CD14-positive monocyte (primary cell): ENCODE measurements around the gene FAF1. TPM values are rescaled to one million over a fixed set of nuclear protein-coding genes. Genes with fewer than 3 reads are reported as not detected.

Experiments used
- DNase-seq, 3 donors: peaks; one replicate each; pipeline ENCODE4 v3.0.0-alpha.2; 2011 to 2022
- H2AFZ ChIP-seq: 2 replicates; pipeline ENCODE4 v1.6.0; 2012; ENCODE audit warnings: mild to moderate bottlenecking, low read depth, low read length, inconsistent platforms; ENCODE audit not compliant: insufficient read depth, poor library complexity, severe bottlenecking
- H3K27ac ChIP-seq, 2 donors: 1 replicate in 1 of 2; 2 replicates in 1 of 2; pipeline ENCODE4 v1.5.1; 2012 to 2013; ENCODE audit warnings: low read length in 2 of 2, control low read depth in 1 of 2, inconsistent platforms in 1 of 2, low read depth in 1 of 2, mild to moderate bottlenecking in 1 of 2
- H3K27me3 ChIP-seq, 2 donors: one replicate each; pipeline versions ENCODE4 v1.6.0 to v1.6.1; 2011 to 2013; ENCODE audit warnings: low read length in 2 of 2; ENCODE audit not compliant: control insufficient read depth in 2 of 2, insufficient read depth in 2 of 2
- H3K36me3 ChIP-seq, 2 donors: replicated peaks in 1 of 2; 1 replicate in 1 of 2; 2 replicates in 1 of 2; pipeline versions ENCODE4 v1.5.1 to v1.6.1; 2012 to 2013; ENCODE audit warnings: low read length in 2 of 2, control low read depth in 1 of 2, inconsistent platforms in 1 of 2, mild to moderate bottlenecking in 1 of 2; ENCODE audit not compliant: insufficient read depth in 2 of 2, control insufficient read depth in 1 of 2
- H3K4me1 ChIP-seq, 2 donors: 1 replicate in 1 of 2; 2 replicates in 1 of 2; pipeline versions ENCODE4 v1.5.1 to v1.6.1; 2012 to 2013; ENCODE audit warnings: low read length in 2 of 2, control low read depth in 1 of 2, inconsistent platforms in 1 of 2, mild to moderate bottlenecking in 1 of 2, moderate library complexity in 1 of 2; ENCODE audit not compliant: insufficient read depth in 2 of 2, control insufficient read depth in 1 of 2
- H3K4me2 ChIP-seq: replicated peaks from 2 replicates; pipeline ENCODE3; 2012; ENCODE audit warnings: low read length, moderate library complexity, mild to moderate bottlenecking; ENCODE audit not compliant: poor library complexity, severe bottlenecking; ENCODE audit errors: extremely low read depth
- H3K4me3 ChIP-seq, 3 experiments: fragments of 200-600 bp in 1 of 3; sonication (generic) in 1 of 3; replicated peaks in 1 of 3; 1 replicate in 2 of 3; 2 replicates in 1 of 3; pipeline ENCODE4 v1.5.1; 2011 to 2013; ENCODE audit warnings: low read length in 3 of 3, mild to moderate bottlenecking in 3 of 3, control low read depth in 2 of 3, low read depth in 2 of 3, inconsistent platforms in 1 of 3, moderate library complexity in 1 of 3
- H3K79me2 ChIP-seq: 2 replicates; pipeline ENCODE4 v1.6.0; 2012; ENCODE audit warnings: mild to moderate bottlenecking, control low read depth, inconsistent platforms, low read length, moderate library complexity; ENCODE audit not compliant: insufficient read depth
- H3K9ac ChIP-seq: 2 replicates; pipeline ENCODE4 v1.6.0; 2017; ENCODE audit warnings: low read length, mild to moderate bottlenecking; ENCODE audit not compliant: insufficient read depth, poor library complexity, severe bottlenecking
- H3K9me3 ChIP-seq, 2 donors: replicated peaks in 1 of 2; 1 replicate in 1 of 2; 2 replicates in 1 of 2; pipeline versions ENCODE4 v1.5.1 to v1.6.1; 2012 to 2013; ENCODE audit warnings: low read length in 2 of 2, control low read depth in 1 of 2; ENCODE audit not compliant: control insufficient read depth in 1 of 2, insufficient read depth in 1 of 2
- H4K20me1 ChIP-seq: 2 replicates; pipeline ENCODE4 v1.6.0; 2012; ENCODE audit warnings: mild to moderate bottlenecking, low read length, control low read depth, moderate library complexity; ENCODE audit not compliant: insufficient read depth
- H3K27ac Mint-ChIP-seq, 7 donors: one replicate each; pipeline ENCODE4 v1.8.0; 2020; ENCODE audit warnings: mild to moderate bottlenecking in 7 of 7, mixed read lengths in 7 of 7, moderate library complexity in 6 of 7, inconsistent platforms in 2 of 7
- H3K27me3 Mint-ChIP-seq, 3 donors: one replicate each; pipeline ENCODE4 v1.8.0; 2021 to 2022; ENCODE audit warnings: low read depth in 3 of 3, mild to moderate bottlenecking in 3 of 3, mixed read lengths in 3 of 3, moderate library complexity in 3 of 3, inconsistent platforms in 1 of 3
- H3K36me3 Mint-ChIP-seq, 2 donors: one replicate each; pipeline ENCODE4 v1.8.0; 2020; ENCODE audit warnings: mixed read lengths in 2 of 2, inconsistent platforms in 1 of 2, mild to moderate bottlenecking in 1 of 2
- H3K4me1 Mint-ChIP-seq: one replicate; pipeline ENCODE4 v1.8.0; 2020; ENCODE audit warnings: mild to moderate bottlenecking, mixed read lengths
- H3K4me3 Mint-ChIP-seq, 2 donors: one replicate each; pipeline ENCODE4 v1.8.0; 2020; ENCODE audit warnings: mild to moderate bottlenecking in 2 of 2, mixed read lengths in 2 of 2, moderate library complexity in 1 of 2
- H3K9me3 Mint-ChIP-seq, 7 donors: one replicate each; pipeline ENCODE4 v1.8.0; 2020 to 2022; ENCODE audit warnings: mixed read lengths in 7 of 7, mild to moderate bottlenecking in 6 of 7, moderate library complexity in 6 of 7, inconsistent platforms in 2 of 7
- CTCF ChIP-seq: fragments of 200-600 bp; IDR thresholded peaks from one replicate; pipeline ENCODE4 v1.8.0; 2022; ENCODE audit warnings: antibody characterized with exemption, mild to moderate bottlenecking
- WGBS: methylation state at CpG from one replicate; pipeline ENCODE4 v1.1.5; 2013; ENCODE audit warnings: missing lambda C conversion rate; ENCODE audit not compliant: insufficient coverage; 5-methylcytosine and 5-hydroxymethylcytosine counted together
- intact Hi-C, 2 donors: fragments of 100-400 bp; cut with micrococcal nuclease; formaldehyde crosslinking; loops; one replicate each; pipeline versions ENCODE4 v1.15.0 to v1.15.1; 2023
- polyA plus RNA-seq, 3 donors: library from polyadenylated mRNA; depleted of rRNA in 1 of 3; unstranded in 2 of 3; stranded (reverse) in 1 of 3; fragments of 300-500 nt in 2 of 3; fragments of >200 nt in 1 of 3; fragmentation: Illumina TruSeq in 2 of 3; gene quantifications; 1 replicate in 2 of 3; 2 replicates in 1 of 3; pipeline ENCODE4 v1.2.3, GENCODE V29; 2012 to 2021

The FAF1 gene
- polyA plus RNA-seq, 3 donors = 11.4 to 29.6 (median 16.9) TPM

GRCh38 chr1:50942334-50942733, 17.7 kb downstream of the FAF1 start:
- H3K4me2 ChIP-seq = no peak overlapping the region
- H4K20me1 ChIP-seq = peaks cover 36% of the 10 kb centered on the region
- H3K9me3 Mint-ChIP-seq = no peaks in the 10 kb centered on the region
- TF ChIP-seq CTCF = no peak
- H3K27me3 Mint-ChIP-seq = no peaks in the 10 kb centered on the region
- H3K36me3 ChIP-seq = no peaks in the 10 kb centered on the region
- H3K36me3 Mint-ChIP-seq = peaks cover 6 to 11% of the 10 kb centered on the region in 2 donors
- intact Hi-C loops = no loop called here
- no peak for DNase-seq
- H2AFZ ChIP-seq = no peak overlapping the region
- no peak overlapping the region for H3K27ac ChIP-seq
- no peak overlapping the region for H3K4me3 ChIP-seq
- H3K4me1 ChIP-seq = no peaks in the 10 kb centered on the region
- WGBS = no CpG with 5 or more reads among the region's 1 CpG
- H3K79me2 ChIP-seq = peaks cover 85% of the 10 kb centered on the region
- H3K27me3 ChIP-seq = no peaks in the 10 kb centered on the region
- no peak overlapping the region for H3K27ac Mint-ChIP-seq
- H3K9ac ChIP-seq = no peak overlapping the region
- H3K9me3 ChIP-seq = no peaks in the 10 kb centered on the region
- peaks cover 10% of the 10 kb centered on the region for H3K4me1 Mint-ChIP-seq
- no peak overlapping the region for H3K4me3 Mint-ChIP-seq

- H3K4me3 Mint-ChIP-seq = no peak overlapping the region
- peaks cover 0 to 3% (median 0%) of the 10 kb centered on the region in 7 donors for H3K9me3 Mint-ChIP-seq
- H3K36me3 Mint-ChIP-seq = peaks cover 3 to 14% of the 10 kb centered on the region in 2 donors
- no peak overlapping the region for H3K4me2 ChIP-seq
- 90% methylated on average over 2 of the region's 3 CpGs for WGBS
- no peaks in the 10 kb centered on the region for H3K36me3 ChIP-seq
- H3K4me3 ChIP-seq = no peak overlapping the region
- no peak overlapping the region for H3K9ac ChIP-seq
- no peak overlapping the region for H3K27ac ChIP-seq
- H3K27me3 Mint-ChIP-seq = no peaks in the 10 kb centered on the region
- peaks cover 85% of the 10 kb centered on the region for H3K79me2 ChIP-seq
- H3K27me3 ChIP-seq = no peaks in the 10 kb centered on the region
- H4K20me1 ChIP-seq = peaks cover 16% of the 10 kb centered on the region
- H3K27ac Mint-ChIP-seq = no peak overlapping the region
- intact Hi-C loops = no loop called here
- DNase-seq = no peak
- no peaks in the 10 kb centered on the region for H3K9me3 ChIP-seq
- no peak overlapping the region for H2AFZ ChIP-seq
- no peak for TF ChIP-seq CTCF
- no peaks in the 10 kb centered on the region for H3K4me1 ChIP-seq
- peaks cover 3% of the 10 kb centered on the region for H3K4me1 Mint-ChIP-seq
Observed at GRCh38 chr1:50940291-50940690, 19.8 kb downstream of the FAF1 start.
